ENCODE data around the gene PSENEN.
"Not testable (repeated sequence)": the region's sequence is repeated elsewhere in the genome, so short reads cannot be mapped to it uniquely, and the experiment has no call there.

Gene PSENEN

DNA sequence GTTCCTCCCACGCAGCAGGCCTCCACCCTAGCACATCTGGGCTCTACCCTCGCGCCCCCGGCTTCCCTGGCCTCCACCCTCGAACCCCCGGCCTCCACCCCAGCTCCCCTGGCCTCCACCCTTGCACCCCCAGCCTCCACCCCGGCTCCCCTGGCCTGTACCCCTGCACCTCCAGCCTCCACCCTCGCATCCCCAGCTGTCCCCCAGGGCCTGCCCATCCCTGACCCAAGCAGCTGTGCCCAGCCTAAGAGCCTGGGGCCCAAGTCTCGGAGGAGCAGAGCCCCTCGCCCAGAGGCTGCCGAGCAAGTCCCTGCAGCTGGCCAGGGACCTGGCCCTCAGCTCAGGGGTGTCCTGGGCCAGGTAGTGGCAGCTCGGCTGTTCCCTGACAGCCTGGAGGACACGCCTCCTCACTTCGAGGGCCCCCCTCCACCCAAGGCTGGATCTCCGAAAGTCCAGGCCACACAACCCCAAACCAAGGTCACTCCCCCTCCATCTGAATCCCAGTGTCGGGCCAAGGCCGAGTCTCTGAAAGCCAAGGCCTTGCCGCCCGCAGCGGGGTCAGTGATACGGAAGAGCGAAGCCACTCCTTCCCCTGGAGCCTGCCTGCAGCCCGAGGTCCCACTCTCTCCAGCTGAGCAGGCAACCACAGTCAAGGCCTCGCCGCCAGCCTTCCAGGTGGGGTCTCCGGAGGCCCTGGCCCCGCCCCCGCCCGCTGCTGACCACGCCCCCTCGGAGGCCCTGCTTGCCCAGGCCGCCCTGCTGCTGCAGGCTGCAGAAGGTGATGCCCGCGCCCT is 22.0 kb downstream of the PSENEN start:
- TF ChIP-seq, protein P1, sequence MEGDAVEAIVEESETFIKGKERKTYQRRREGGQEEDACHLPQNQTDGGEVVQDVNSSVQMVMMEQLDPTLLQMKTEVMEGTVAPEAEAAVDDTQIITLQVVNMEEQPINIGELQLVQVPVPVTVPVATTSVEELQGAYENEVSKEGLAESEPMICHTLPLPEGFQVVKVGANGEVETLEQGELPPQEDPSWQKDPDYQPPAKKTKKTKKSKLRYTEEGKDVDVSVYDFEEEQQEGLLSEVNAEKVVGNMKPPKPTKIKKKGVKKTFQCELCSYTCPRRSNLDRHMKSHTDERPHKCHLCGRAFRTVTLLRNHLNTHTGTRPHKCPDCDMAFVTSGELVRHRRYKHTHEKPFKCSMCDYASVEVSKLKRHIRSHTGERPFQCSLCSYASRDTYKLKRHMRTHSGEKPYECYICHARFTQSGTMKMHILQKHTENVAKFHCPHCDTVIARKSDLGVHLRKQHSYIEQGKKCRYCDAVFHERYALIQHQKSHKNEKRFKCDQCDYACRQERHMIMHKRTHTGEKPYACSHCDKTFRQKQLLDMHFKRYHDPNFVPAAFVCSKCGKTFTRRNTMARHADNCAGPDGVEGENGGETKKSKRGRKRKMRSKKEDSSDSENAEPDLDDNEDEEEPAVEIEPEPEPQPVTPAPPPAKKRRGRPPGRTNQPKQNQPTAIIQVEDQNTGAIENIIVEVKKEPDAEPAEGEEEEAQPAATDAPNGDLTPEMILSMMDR (IDR thresholded peaks at IDR 0.05; ENCODE audit: low read depth, low read length, missing control alignments) = no peak
- no peak for DNase-seq (ENCODE audit: low read depth)
- no peak overlapping the region for H3K4me3 ChIP-seq (ENCODE audit: low read depth, low read length)
- in situ Hi-C loops (cut with HindIII; ENCODE audit: low sequenced_read_pairs) = no loop called here

DNA sequence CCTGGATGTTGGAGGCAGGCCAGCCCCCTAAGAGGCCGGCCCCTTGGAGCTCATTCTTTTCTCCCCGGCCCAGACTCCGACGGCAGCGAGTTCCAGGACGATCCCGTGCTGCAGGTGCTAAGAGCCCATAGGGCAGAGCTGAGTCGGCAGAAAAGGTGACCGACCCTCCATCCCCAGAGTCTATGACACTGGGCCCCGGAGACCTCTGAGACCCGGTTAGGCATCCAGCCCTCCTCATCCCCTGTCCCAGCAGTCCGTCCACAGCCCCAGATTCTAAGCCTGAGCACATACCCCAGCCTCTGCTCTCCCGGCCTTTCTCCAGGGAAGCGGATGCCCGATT is 22.6 kb downstream of the PSENEN start:
- H3K4me3 ChIP-seq (ENCODE audit: low read depth, low read length) = no peak overlapping the region
- no peak for DNase-seq (ENCODE audit: low read depth)
- in situ Hi-C loops (cut with HindIII; ENCODE audit: low sequenced_read_pairs) = no loop called here
- TF ChIP-seq, protein P1 (IDR thresholded peaks at IDR 0.05; ENCODE audit: low read depth, low read length, missing control alignments) = no peak

DNA sequence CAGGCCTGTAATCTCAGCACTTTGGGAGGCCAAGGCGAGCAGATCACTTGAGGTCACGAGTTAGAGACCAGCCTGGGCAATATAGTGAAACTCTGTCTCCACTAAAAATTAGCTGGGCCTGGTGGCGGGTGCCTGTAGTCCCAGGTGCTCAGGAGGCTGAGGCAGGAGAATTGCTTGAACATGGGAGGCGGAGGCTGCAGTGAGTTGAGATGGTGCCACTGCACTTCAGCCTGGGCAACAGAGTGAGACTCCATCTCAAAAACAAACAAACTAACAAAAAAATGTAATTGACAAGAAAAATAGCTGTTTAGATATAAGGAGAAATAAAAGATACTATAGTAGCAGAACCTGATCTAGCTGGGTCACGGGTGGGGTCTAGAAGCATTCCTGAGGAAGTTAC is 26.9 kb downstream of the PSENEN start:
- not testable (repeated sequence) for H3K4me3 ChIP-seq (ENCODE audit: low read depth, low read length)

DNA sequence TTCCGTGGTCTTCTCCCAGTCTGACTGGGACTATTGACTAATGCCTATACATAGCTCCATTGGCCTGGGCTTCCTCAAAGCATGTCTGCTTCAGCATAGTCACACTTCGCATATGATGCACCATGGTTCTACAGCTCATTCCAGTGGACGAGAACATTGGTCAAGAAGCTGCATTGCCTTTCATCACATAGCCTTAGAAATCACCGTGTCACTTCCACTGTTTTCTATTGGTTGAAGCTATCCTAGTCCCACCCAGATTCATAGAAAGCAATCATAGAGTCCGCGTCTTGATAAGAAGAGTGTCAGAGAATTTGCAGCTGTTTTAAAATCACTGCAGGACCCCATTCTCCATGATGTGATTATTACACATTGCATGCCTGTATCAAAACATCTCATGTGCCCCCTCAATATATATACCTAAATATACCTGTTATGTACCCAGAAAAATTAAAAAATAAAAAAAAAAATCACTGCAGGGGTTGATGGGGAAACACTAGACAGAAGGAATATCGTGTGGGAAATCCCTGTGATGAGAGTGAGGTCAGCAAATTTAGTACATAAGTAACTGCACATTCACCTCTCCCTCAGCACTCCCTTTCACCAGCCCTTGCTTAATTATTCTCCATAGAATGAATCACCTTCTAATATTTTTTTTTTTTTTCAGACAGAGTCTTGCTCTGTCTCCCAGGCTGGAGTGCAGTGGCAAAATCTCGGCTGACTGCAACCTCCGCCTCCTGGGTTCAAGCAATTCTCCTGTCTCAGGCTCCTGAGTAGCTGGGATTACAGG is 27.8 kb downstream of the PSENEN start:
- no peak overlapping the region for H3K4me3 ChIP-seq (ENCODE audit: low read depth, low read length)
- in situ Hi-C loops (cut with HindIII; ENCODE audit: low sequenced_read_pairs) = no loop called here
- TF ChIP-seq, protein P1 (IDR thresholded peaks at IDR 0.05; ENCODE audit: low read depth, low read length, missing control alignments) = no peak
- DNase-seq (ENCODE audit: low read depth) = no peak

More for the DNA sequence above, 26.9 kb downstream of the PSENEN start:
- in situ Hi-C loops (cut with HindIII; ENCODE audit: low sequenced_read_pairs); DNase-seq (ENCODE audit: low read depth): not testable (repeated sequence)

DNA sequence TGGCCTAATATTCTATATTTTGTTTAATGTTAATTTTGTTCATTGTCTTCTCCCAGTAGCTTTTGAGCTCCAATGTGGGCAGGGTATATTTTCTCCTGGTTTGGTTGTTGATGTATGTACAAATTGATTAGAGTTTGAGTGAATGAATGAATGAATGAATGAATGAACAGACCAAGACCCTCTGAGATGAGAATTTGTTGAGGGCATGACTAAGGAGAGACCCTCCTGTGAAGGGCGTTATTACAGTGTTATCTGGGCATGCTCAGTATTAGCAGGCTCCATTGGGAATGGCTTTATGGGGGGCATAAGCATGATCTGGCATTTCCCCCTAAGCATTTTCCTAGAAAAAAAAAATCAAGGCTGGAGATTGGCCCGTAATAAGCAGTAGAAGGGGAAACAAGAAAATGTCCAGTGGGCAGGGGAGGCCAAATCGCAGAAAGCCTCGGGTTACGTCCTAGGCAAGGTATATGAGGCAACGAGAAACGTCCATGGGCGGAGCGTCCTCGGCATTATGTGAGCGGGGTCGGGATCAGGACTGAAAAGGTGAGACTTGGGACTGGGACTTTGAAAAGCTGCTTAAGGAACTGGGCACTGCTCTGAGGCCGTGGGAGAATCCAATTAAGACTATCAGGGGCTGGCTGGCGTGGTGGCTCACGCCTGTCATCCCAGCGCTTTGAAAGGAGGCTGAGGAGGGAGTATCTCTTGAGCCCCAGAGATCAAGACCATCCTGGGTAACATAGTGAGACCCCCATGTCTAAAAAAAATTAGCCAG is 29.0 kb downstream of the PSENEN start:
- in situ Hi-C loops (cut with HindIII; ENCODE audit: low sequenced_read_pairs) = no loop called here
- peak overlapping the region; percentile 25 for H3K4me3 ChIP-seq (ENCODE audit: low read depth, low read length)
- TF ChIP-seq, protein P1 (IDR thresholded peaks at IDR 0.05; ENCODE audit: low read depth, low read length, missing control alignments) = no peak
- DNase-seq (ENCODE audit: low read depth) = no peak

DNA sequence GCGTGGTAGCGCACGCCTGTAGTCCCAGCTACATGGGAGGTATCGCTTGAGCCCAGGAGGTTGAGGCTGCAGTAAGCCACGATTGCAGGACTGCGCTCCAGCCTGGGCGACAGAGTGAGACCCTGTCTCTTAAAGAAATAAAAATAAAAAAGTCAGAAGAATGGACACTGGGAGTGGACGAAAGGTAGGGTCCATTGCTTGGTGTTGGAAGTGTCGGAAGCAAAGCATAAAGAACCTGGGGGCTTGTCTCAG is 29.5 kb downstream of the PSENEN start:
- in situ Hi-C loops (cut with HindIII; ENCODE audit: low sequenced_read_pairs) = no loop called here
- DNase-seq (ENCODE audit: low read depth) = no peak
- H3K4me3 ChIP-seq (ENCODE audit: low read depth, low read length) = peak overlapping the region; percentile 25
- TF ChIP-seq, protein P1 (IDR thresholded peaks at IDR 0.05; ENCODE audit: low read depth, low read length, missing control alignments) = no peak

Measured in astrocyte of the cerebellum (primary cell).